Osteoblast (primary cell): ENCODE data around the gene CDX1. TPM values are rescaled to one million over a fixed set of nuclear protein-coding genes. Genes with fewer than 3 reads are reported as not detected.

Experiments used
- DNase-seq: peaks from one replicate; pipeline ENCODE4 v3.0.0; 2011; ENCODE audit warnings: low spot score, mixed read lengths; ENCODE audit not compliant: insufficient read length; ENCODE audit errors: missing footprints
- H2AFZ ChIP-seq: 2 replicates; pipeline ENCODE4 v1.6.0; 2011; ENCODE audit warnings: mild to moderate bottlenecking, low read length
- H3K27ac ChIP-seq: 2 replicates; pipeline ENCODE4 v1.5.1; 2011; ENCODE audit warnings: mild to moderate bottlenecking, low read depth, low read length, moderate library complexity
- H3K27me3 ChIP-seq: 2 replicates; pipeline ENCODE4 v1.6.0; 2012; ENCODE audit warnings: mild to moderate bottlenecking, control low read depth, inconsistent platforms, low read length, moderate library complexity; ENCODE audit not compliant: insufficient read depth
- H3K36me3 ChIP-seq: 2 replicates; pipeline ENCODE4 v1.5.1; 2011; ENCODE audit warnings: mild to moderate bottlenecking, low read length, control low read depth, moderate library complexity; ENCODE audit not compliant: insufficient read depth
- H3K4me1 ChIP-seq: 2 replicates; pipeline ENCODE4 v1.5.1; 2011; ENCODE audit warnings: mild to moderate bottlenecking, low read length, control low read depth, moderate library complexity; ENCODE audit not compliant: insufficient read depth
- H3K4me2 ChIP-seq: 2 replicates; pipeline ENCODE4 v1.6.0; 2011; ENCODE audit warnings: mild to moderate bottlenecking, low read length; ENCODE audit not compliant: insufficient read depth
- H3K4me3 ChIP-seq: fragments of 200-600 bp; sonication (generic); 3 replicates; pipeline ENCODE4 v1.5.1; 2012; ENCODE audit warnings: mild to moderate bottlenecking, low read length, inconsistent platforms; ENCODE audit not compliant: insufficient read depth
- H3K79me2 ChIP-seq: 2 replicates; pipeline ENCODE4 v1.6.0; 2012; ENCODE audit warnings: mild to moderate bottlenecking, low read length, control low read depth, inconsistent platforms; ENCODE audit not compliant: insufficient read depth
- H3K9me3 ChIP-seq: 2 replicates; pipeline ENCODE4 v1.5.1; 2011; ENCODE audit warnings: low read depth, low read length, control low read depth
- H4K20me1 ChIP-seq: 2 replicates; pipeline ENCODE4 v1.6.0; 2012; ENCODE audit warnings: mild to moderate bottlenecking, low read length, control low read depth; ENCODE audit not compliant: insufficient read depth
- CTCF ChIP-seq: IDR thresholded peaks from 2 replicates; pipeline ENCODE4 v1.5.1; 2011; ENCODE audit warnings: mild to moderate bottlenecking, low read depth, low read length, moderate library complexity; ENCODE audit errors: extremely low read depth
- total RNA-seq: library from RNA; depleted of rRNA; stranded (reverse); fragments of >200 nt; gene quantifications from 2 replicates; pipeline ENCODE4 v1.2.3, GENCODE V29; 2012

Gene CDX1
- total RNA-seq, 1 donor = 0.36 TPM

DNA sequence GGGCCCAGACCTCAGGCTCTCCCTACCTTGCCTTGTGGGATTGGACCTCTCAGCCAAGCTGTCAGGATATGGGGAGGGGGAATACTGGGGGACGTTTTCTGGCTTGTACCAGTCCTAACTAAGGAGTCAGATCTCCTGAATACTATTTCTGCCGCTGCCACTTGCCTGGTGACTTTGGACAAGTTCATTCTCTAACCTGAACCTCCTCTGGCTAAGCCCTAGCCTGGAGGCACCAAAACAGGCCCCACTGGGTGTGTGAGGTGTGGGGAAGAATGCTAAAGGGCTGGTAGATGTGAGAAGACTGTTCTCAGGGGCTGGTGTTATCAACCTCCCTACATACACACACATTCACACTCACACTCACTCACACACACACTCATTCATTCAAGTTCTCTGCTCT, 24.4 kb downstream of the CDX1 start:
- peaks cover 52% of the 10 kb centered on the region for H3K27me3 ChIP-seq
- H3K9me3 ChIP-seq = no peaks in the 10 kb centered on the region
- no peak overlapping the region for H3K4me3 ChIP-seq
- H3K4me1 ChIP-seq = no peaks in the 10 kb centered on the region
- TF ChIP-seq CTCF = no peak
- H2AFZ ChIP-seq = no peak overlapping the region
- no peak overlapping the region for H3K4me2 ChIP-seq
- DNase-seq = no peak
- H3K27ac ChIP-seq = no peak overlapping the region
- H4K20me1 ChIP-seq = no peaks in the 10 kb centered on the region
- H3K79me2 ChIP-seq = no peaks in the 10 kb centered on the region
- no peaks in the 10 kb centered on the region for H3K36me3 ChIP-seq

DNA sequence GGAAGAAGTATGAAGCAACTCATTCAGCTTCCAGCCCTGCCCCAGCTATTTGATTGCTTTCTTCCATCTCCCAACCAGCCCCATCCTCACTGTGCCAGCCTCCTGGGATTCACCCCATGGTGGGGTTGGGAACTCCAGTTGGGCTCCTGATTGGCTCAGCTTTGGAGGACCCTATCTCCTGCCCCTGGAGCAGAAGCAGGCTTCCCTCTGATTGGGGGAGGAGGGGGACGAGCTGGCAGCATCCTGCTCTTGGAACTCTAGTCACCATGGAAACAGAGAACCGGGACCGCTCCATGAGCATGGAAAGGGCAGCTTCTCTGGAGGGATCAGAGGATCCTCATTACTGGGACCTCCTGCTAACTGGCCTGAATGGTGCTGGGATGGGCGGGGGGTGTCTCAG, 25.9 kb downstream of the CDX1 start:
- Histone ChIP-seq H3K27ac (no peak overlapping the region), H3K4me3 (no peak overlapping the region), H3K4me1 (no peaks in the 10 kb centered on the region), H3K27me3 (peaks cover 50% of the 10 kb centered on the region), H4K20me1 (no peaks in the 10 kb centered on the region), H3K36me3 (no peaks in the 10 kb centered on the region), H2AFZ (no peak overlapping the region), H3K79me2 (no peaks in the 10 kb centered on the region), H3K4me2 (no peak overlapping the region), H3K9me3 (no peaks in the 10 kb centered on the region)
- no peak for DNase-seq
- TF ChIP-seq CTCF = no peak

DNA sequence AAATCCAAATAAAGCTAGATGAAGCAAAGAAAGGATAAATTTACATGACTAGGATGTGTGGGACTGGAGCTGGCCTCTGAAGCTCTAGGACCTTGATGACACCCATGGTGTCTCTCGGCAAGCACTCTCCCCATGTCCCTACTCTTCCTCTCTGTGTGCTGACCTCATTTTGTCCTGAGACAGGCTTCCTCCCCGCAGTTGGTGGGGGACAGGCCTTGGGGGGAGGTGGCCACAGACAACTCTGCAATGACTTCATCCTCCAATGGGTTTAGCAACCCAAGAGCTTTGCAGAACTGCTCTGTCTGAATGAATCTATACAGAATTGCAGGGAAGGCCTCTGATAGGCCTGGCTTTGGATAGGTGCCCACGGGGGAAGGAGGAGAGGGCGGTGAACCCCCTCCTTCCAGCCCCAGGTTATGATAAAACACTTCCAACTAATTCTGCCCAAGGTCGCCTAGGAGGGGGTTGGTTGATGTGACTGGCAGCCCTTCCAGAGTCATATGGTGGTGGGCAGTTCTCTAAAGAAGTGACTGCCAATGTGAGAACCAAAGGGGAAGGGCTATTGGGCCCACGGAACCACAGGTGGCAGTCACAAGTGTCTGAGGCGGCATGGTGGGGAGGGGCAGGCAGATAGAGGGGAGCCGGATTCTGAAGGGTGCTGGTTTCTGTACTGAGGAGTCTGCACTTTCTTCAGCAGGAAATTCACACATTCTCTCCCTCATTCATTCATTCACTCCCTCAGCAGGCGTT, 29.3 kb downstream of the CDX1 start:
- Histone ChIP-seq H3K4me2 (no peak overlapping the region), H3K79me2 (no peaks in the 10 kb centered on the region), H3K9me3 (no peaks in the 10 kb centered on the region), H3K4me1 (no peaks in the 10 kb centered on the region), H3K36me3 (no peaks in the 10 kb centered on the region), H3K27ac (no peak overlapping the region), H2AFZ (no peak overlapping the region), H3K4me3 (no peak overlapping the region), H4K20me1 (no peaks in the 10 kb centered on the region), H3K27me3 (peaks cover 31% of the 10 kb centered on the region)
- TF ChIP-seq CTCF = no peak
- no peak for DNase-seq

GRCh38 chr5:150196514-150196913, 29.9 kb downstream of the CDX1 start:
- Histone ChIP-seq H3K9me3 (no peaks in the 10 kb centered on the region), H3K36me3 (no peaks in the 10 kb centered on the region), H2AFZ (no peak overlapping the region), H3K27me3 (peaks cover 28% of the 10 kb centered on the region), H3K79me2 (no peaks in the 10 kb centered on the region), H3K4me1 (no peaks in the 10 kb centered on the region), H3K4me2 (no peak overlapping the region), H4K20me1 (no peaks in the 10 kb centered on the region), H3K27ac (no peak overlapping the region), H3K4me3 (no peak overlapping the region)
- TF ChIP-seq CTCF = no peak
- DNase-seq = no peak
